Type B pancreatic cell (in vitro differentiated cells): ENCODE data around the gene GOLGA6L25. TPM values are rescaled to one million over a fixed set of nuclear protein-coding genes. Genes with fewer than 3 reads are reported as not detected.

Experiments used
- total RNA-seq: library from RNA; stranded (reverse); gene quantifications from 2 replicates; pipeline ENCODE4 v1.2.1, GENCODE V29; 2021; ENCODE audit warnings: low replicate concordance

The GOLGA6L25 gene
- total RNA-seq, 1 donor from 2014 or later: not detected

Other genes starting within 250 kb of the GOLGA6L25 start
- 57.6 and 80.1 TPM in 2 replicates for gene HERC2, start 231.4 kb upstream of the GOLGA6L25 start, total RNA-seq
- gene GOLGA6L24, start 195.5 kb upstream of the GOLGA6L25 start, total RNA-seq: not detected in 2 replicates
- gene GOLGA8F, start 174.9 kb upstream of the GOLGA6L25 start, total RNA-seq: not detected in 2 replicates
- not detected in 2 replicates for gene GOLGA8G, start 20.6 kb upstream of the GOLGA6L25 start, total RNA-seq
- gene GOLGA8M, start 158.9 kb downstream of the GOLGA6L25 start, total RNA-seq: 0.43 and 0.68 TPM in 2 replicates